Sciatic nerve (tissue), 2 donors: ENCODE results near the gene DNAJC3. TPM values are rescaled to one million over a fixed set of nuclear protein-coding genes. Genes with fewer than 3 reads are reported as not detected.

Experiments
- ATAC-seq: fragments of 200-7000 bp; cut with Tn5 transposase; one replicate; pipeline ENCODE4 v1.9.1; 2020; ENCODE audit warnings: mild to moderate bottlenecking, moderate library complexity
- DNase-seq: peaks from one replicate; pipeline ENCODE4 v3.0.0-alpha.2; 2020; ENCODE audit warnings: low spot score
- intact Hi-C: fragments of 100-400 bp; cut with DNase I; formaldehyde crosslinking; loops from one replicate; pipeline ENCODE4 v1.14.2; 2022
- total RNA-seq: library from RNA; stranded (reverse); fragmentation: NEBNext Ultra II Directional; extraction: Animal tissue kit (Norgen Biotek cat#: 25700); gene quantifications from one replicate; pipeline ENCODE4 v1.2.1, GENCODE V29; 2021
- donor health status: DM: no; HTN: no; CAD: no.
- donor health status: DM: no; HTN: no; CAD: no.

DNAJC3 gene
- total RNA-seq, 1 donor from 2014 or later = 49.9 TPM

DNA sequence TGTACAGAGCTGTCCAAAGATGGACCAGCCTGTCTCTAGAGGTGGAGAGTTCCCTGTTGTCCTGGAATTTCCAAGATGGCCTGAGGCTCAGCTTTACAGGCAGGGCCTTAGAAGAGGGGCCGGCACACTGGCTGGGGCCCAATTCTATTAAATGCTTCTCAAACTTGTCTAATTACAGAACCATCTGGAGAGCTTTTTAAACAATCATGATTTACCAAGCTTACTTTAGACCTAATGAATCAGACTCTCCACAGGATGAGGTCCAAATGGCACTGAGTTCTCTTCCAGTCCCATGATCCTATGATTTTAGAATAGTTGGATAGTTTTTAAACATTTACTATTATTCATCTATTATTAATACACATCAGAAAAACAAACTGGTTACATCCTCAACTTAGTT is 123.5 kb downstream of the DNAJC3 start:
- no peak for DNase-seq
- intact Hi-C loops = no loop called here
- ATAC-seq = no peak

DNA sequence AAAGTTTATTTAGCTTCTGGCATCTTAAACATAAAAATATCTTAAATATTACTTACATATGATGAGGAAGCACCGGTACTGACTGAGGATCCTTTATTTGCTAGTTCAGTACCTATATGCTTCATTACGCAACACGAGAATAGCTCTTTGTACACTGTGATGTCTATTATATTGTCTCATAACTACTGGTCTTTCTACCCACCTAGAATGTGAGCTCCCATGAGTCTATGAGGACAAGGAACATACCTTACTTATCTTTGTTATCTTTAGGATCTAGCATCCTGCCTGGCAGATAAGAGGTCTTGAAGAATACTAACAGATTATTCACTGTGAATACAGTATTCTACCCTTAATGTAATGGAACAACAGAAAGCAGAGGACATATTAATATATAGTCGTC is 124.9 kb downstream of the DNAJC3 start:
- intact Hi-C loops = no loop called here
- DNase-seq (no peak), ATAC-seq (no peak)

DNA sequence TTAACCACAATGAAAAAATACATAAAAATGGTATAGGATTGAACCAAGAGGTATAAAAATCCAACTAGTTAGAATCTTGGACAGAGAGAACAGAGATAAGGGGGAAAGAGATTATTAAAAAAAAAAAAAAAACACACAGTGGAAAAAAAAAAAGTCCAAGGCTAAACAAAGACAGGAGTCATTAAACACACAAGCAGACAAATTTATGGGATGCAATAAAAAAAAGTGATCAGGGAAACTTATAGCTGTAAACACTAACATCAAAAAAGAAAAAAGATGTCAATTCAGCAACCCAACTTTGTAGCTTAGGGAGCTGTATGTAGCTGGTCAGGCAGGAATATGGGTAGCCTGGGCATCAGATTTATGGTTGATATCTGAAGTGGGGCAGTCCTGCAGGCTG is 129.0 kb downstream of the DNAJC3 start:
- no peak for DNase-seq
- intact Hi-C loops = no loop called here
- ATAC-seq = no peak

DNA sequence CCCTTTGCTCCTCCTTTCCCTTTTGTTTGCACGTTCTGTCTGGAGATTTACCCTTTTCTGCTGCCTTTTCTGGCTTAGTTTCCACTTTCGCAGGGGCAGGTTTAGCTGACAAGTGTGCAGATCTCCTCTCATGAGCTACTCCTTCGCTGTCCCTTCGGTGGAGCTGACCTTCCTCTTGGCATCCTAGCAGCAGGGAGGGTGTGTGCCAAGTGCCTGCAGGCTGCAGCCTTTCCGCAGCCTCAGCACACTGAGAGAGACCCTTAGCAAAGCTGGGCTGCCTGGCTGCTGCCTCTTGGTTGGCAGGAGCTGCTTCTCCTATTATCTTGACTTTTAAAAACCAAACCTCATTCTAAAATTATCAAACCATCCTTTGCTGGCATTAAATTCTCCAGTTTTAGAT is 132.5 kb downstream of the DNAJC3 start:
- intact Hi-C loops = no loop called here
- DNase-seq (no peak), ATAC-seq (no peak)

DNA sequence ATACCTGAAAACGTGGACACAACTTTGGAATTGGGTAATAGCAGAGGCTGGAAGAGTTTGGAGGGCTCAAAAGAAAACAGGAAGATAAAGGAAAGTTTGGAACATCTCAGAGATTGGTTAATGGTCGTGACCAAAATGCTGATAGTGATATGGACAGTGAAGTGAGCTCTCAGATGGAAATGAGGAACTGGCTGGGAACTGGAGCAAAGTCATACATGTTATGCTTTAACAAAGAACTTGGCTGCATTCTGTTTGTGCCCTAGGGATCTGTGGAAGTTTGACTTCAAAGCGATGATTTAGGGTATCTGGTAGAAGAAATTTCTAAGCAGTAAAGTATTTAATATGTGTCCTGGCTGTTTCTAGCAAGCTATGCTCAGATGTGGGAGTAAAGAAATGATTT is 136.2 kb downstream of the DNAJC3 start:
- DNase-seq (no peak), ATAC-seq (no peak)
- intact Hi-C loops = no loop called here

DNA sequence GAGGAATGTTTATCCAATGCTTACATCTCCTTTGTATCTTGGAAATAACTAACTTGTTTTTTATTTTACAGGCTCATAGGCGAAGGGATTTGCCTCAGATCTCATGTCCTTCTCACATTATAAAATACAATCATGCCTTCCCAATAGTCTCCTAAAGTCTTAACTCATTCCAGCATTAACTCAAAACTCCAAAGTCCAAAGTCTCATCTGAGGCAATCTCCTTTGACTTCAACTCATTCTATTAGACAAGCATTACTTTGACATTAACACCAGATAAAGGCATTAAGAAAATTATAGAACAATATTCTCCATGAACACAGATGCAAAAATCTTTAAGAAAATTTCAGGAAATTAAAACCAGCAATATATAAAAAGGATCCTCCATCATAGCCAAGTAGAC is 137.6 kb downstream of the DNAJC3 start:
- ATAC-seq = no peak

DNA sequence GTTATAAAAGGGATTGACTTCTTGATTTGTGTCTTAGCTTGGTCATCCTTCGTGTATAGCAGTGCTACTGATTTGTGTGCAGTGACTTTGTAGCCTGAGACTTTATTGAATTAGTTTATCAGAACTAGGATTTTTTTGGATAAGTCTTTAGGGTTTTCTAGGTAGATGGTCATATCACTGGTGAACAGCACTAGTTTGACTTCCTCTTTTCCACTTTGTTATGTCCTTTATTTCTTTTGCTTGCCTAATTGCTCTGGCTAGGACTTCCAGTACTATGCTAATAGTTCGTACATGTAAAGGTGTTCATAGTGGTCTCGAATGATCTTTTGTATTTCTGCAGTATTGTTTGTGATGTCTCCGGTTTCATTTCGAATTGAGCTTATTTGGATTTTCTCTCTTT is 145.4 kb downstream of the DNAJC3 start:
- DNase-seq (no peak), ATAC-seq (no peak)
- intact Hi-C loops = no loop called here

More for the DNA sequence above, 137.6 kb downstream of the DNAJC3 start:
- intact Hi-C loops = no loop called here
- DNase-seq = no peak

DNA sequence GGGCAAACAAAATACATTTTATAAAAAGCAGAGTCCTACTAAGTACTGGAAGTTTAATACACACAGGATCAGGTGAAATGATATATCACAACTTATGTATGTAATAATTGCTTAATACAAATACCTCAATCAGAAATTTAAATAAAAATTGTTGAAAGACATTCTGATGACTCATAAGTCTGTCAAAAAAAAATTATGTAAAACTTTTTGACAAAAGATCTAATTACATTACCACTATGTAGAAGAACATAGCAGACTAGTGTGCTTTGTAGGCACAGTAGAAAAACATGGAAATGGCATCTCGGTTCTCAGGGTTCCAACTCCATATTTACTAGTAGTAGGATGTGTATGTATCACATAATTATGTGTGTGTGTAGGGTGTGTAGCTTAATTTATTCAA is 156.2 kb downstream of the DNAJC3 start:
- intact Hi-C loops = no loop called here
- DNase-seq = no peak
- no peak for ATAC-seq

DNA sequence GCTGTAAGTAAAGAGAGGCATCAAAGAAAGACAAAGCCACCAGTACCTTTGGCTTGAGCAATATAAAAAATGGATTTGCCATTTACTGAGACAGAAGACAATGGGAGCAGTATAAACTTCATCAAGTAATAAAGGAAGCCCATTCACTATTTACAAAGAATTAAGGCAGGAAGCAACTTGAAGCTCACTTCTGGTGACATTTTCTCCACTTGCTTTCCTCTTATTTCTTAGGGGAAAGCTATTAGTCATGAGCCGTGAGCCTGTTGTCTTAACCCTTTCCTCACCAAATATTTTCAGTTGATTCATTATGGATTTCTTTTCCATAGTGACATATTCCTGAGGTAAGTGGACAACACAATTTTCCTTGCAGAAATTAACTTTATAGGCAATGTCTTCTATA is 156.8 kb downstream of the DNAJC3 start:
- DNase-seq (no peak), ATAC-seq (no peak)
- intact Hi-C loops = no loop called here

DNA sequence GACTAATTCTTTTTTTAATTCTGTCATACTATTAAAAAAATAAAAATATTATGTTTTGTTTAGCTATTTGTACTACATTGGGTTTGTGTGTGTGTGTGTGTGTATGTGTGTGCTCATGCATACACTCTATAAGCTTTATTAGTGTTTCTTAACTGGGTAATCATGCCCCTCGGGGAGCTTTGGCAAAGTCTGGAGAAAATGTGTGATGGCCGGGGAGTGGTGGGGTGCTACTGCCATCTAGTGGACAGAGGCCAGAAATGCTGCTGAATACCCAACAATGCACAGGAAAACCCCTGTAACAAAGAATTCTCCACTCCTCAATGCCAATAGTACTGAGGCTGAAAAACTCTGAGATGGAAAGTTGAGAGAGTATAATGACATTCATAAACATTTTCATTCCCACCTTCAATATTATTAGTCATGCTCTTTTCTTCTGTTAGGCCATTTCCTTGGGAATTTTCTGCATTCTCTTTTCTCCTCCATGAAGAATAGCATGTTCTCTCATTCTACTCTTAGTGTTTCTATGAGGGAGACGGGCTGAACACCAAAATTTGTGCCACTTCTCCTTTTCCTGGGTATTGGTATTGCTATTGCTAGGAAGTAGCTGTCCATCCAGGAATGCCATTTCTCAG is 157.3 kb downstream of the DNAJC3 start:
- DNase-seq (peak; percentile 74), ATAC-seq (peak; percentile 78)
- intact Hi-C loops = no loop called here

DNA sequence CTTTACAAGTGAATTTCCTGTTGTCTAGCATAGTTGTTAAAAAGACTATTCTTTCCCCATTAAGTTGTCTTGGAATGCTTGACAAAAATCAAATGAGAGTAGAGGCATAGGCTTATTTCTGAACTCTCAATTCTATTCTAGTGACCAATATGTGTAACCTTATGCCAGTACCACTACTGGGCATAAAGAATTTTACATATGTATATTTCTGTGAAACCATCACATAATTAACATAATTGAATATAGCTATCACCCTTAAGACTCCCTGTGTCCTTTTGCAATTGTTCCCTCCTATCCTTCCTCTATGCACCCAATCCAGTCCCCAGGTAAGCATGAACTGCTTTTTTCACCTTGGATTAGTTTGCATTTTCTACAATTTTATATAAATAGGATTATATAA is 165.0 kb downstream of the DNAJC3 start:
- ATAC-seq (no peak), DNase-seq (no peak)
- intact Hi-C loops = no loop called here

DNA sequence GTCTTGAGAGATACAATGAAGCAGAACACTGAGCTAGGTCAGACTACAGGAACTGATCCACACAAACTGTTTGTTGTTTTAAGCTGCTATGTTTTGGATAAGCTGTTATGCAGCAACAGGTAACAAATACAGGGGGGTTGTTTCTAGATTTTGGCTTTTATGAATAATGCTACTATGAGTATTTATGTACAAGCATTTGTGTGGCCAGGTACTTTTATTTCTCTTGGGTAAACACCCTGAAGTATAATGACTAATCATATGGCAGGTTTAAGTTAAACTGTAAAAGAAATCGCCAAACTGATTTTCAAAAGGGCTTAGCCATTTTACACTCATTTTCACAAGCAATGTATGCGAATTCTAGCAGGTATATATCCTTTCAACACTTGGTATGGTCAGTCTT is 166.0 kb downstream of the DNAJC3 start:
- intact Hi-C loops = no loop called here
- ATAC-seq = no peak
- no peak for DNase-seq

Other genes starting within 250 kb of the DNAJC3 start
- gene CLDN10, start 124.4 kb upstream of the DNAJC3 start, total RNA-seq = not detected
- gene DZIP1, start 32.4 kb upstream of the DNAJC3 start, total RNA-seq = 34.5 TPM